Measurements from ENCODE around the gene IPMK. TPM values are rescaled to one million over a fixed set of nuclear protein-coding genes. Genes with fewer than 3 reads are reported as not detected.

IPMK gene
- total and polyA plus RNA-seq, 2 experiments from 2014 or later: 5.5 to 17.8 TPM

DNA sequence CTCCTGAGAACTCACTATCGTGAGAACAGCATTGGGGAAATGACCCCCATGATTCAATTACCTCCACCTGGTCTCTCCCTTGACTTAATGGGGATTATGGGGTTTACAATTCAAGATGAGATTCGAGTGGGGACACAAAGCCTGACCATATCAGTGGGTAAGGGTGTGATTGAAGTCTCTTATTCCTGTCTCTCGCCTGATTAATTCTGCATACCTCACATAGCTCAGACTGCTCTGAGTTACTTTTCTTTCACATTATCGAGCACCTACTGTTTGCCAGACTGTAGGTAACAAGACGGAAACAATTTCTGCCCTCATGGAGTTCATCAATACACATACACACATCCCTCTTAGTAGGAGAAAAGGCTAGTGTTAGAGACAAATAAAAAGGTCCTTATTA, 26.3 kb upstream of the IPMK start:
- Histone ChIP-seq H3K9me2 (ENCODE audit: insufficient read depth) (no peaks in the 10 kb centered on the region), H3K27ac (ENCODE audit: low read depth) (no peak overlapping the region), H3K27me3 (ENCODE audit: insufficient read depth) (no peaks in the 10 kb centered on the region), H3K36me3 (ENCODE audit: insufficient read depth) (no peaks in the 10 kb centered on the region), H3K4me1 (ENCODE audit: insufficient read depth) (peaks cover 11% of the 10 kb centered on the region; the same call in 1 of the 2 replicates), H4K20me1 (replicated peaks; ENCODE audit: insufficient read depth) (no peaks in the 10 kb centered on the region), H3F3A (replicated peaks; ENCODE audit: low read depth) (no peaks in the 10 kb centered on the region), H3K4me3 (no peak overlapping the region), H3K4me2 (no peak overlapping the region), H2AFZ (no peak overlapping the region), H3K79me2 (replicated peaks; ENCODE audit: insufficient read depth) (no peaks in the 10 kb centered on the region)
- Mint-ChIP-seq H3K4me1 (peaks cover 12% of the 10 kb centered on the region; the same call in 2 of the 3 replicates), H3K4me3 (no peak overlapping the region), H3K36me3 (ENCODE audit: low read depth) (no peaks in the 10 kb centered on the region), H3K9me3 (no peaks in the 10 kb centered on the region; the same call in 2 of the 3 replicates), H3K27me3 (ENCODE audit: insufficient read depth, low read depth, poor library complexity) (no peaks in the 10 kb centered on the region), H3K27ac (no peak overlapping the region)
- TF ChIP-seq REST (IDR thresholded peaks at IDR 0.05; ENCODE audit: unreplicated experiment) (no peak), STAT1 (IDR thresholded peaks at IDR 0.05; ENCODE audit: unreplicated experiment) (no peak)
- DNase-seq (ENCODE audit: low spot score) (no peak), ATAC-seq (no peak; the same call in 2 of the 3 replicates)

DNA sequence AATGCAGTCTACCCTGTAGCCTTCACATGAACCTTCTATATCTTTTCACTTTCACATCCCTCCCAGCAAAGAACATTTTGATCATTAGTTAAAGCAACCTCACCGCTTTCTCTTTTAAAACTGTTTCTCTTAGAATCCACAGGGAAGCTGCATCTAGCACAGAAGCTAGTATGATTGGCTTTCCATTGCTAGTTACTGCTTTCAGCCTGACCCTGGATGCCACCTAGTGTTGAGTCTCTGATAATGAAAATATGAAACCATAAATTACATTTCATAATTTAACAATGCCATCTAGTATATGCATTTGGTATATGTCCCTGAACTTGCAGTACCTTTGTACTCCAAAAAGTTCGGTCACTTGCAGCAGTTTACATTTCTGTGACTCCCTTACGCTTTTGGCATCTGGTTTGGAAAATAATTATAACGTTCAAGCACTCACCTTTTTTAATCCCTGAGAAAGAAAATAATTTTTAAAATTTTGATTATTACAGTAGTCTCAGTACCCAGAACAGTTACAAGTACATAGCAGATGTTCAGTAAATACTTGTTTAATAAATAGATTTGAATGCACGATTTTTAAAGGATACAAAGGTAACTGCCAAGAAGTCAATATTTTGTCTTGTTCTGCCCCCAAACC, 24.0 kb upstream of the IPMK start:
- no peaks in the 10 kb centered on the region; the same call in 2 of the 3 replicates for H3K9me3 Mint-ChIP-seq
- peak; percentile 50 for DNase-seq (ENCODE audit: low spot score)

More for the DNA sequence above, 24.0 kb upstream of the IPMK start:
- peaks cover 12% of the 10 kb centered on the region; the same call in 2 of the 3 replicates for H3K4me1 Mint-ChIP-seq
- H3K36me3 Mint-ChIP-seq (ENCODE audit: low read depth): no peaks in the 10 kb centered on the region
- ATAC-seq: peak; percentile 26; the same call in 1 of the 3 replicates
- H3K27me3 ChIP-seq (ENCODE audit: insufficient read depth): no peaks in the 10 kb centered on the region
- no peaks in the 10 kb centered on the region for H3F3A ChIP-seq (replicated peaks; ENCODE audit: low read depth)
- H3K79me2 ChIP-seq (replicated peaks; ENCODE audit: insufficient read depth): no peaks in the 10 kb centered on the region
- H3K27ac Mint-ChIP-seq: no peak overlapping the region
- H3K4me3 Mint-ChIP-seq: no peak overlapping the region
- H4K20me1 ChIP-seq (replicated peaks; ENCODE audit: insufficient read depth): no peaks in the 10 kb centered on the region
- no peak overlapping the region for H3K4me3 ChIP-seq
- peaks cover 3% of the 10 kb centered on the region; the same call in 1 of the 2 replicates for H3K36me3 ChIP-seq (ENCODE audit: insufficient read depth)
- no peaks in the 10 kb centered on the region for H3K9me2 ChIP-seq (ENCODE audit: insufficient read depth)
- peaks cover 11% of the 10 kb centered on the region; the same call in 1 of the 2 replicates for H3K4me1 ChIP-seq (ENCODE audit: insufficient read depth)
- no peaks in the 10 kb centered on the region for H3K27me3 Mint-ChIP-seq (ENCODE audit: insufficient read depth, low read depth, poor library complexity)
- H2AFZ ChIP-seq: no peak overlapping the region
- TF ChIP-seq EZH2phosphoT487 (IDR thresholded peaks at IDR 0.05; ENCODE audit: unreplicated experiment) (no peak), JUNB (IDR thresholded peaks at IDR 0.05; ENCODE audit: unreplicated experiment) (no peak), STAT1 (IDR thresholded peaks at IDR 0.05; ENCODE audit: unreplicated experiment) (no peak)
- TF ChIP-seq, protein P1, sequence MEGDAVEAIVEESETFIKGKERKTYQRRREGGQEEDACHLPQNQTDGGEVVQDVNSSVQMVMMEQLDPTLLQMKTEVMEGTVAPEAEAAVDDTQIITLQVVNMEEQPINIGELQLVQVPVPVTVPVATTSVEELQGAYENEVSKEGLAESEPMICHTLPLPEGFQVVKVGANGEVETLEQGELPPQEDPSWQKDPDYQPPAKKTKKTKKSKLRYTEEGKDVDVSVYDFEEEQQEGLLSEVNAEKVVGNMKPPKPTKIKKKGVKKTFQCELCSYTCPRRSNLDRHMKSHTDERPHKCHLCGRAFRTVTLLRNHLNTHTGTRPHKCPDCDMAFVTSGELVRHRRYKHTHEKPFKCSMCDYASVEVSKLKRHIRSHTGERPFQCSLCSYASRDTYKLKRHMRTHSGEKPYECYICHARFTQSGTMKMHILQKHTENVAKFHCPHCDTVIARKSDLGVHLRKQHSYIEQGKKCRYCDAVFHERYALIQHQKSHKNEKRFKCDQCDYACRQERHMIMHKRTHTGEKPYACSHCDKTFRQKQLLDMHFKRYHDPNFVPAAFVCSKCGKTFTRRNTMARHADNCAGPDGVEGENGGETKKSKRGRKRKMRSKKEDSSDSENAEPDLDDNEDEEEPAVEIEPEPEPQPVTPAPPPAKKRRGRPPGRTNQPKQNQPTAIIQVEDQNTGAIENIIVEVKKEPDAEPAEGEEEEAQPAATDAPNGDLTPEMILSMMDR (conservative IDR thresholded peaks at IDR 0.05; ENCODE audit: low read depth in 2 of 2): peak; percentile 70 to 76
- H3K27ac ChIP-seq (ENCODE audit: low read depth): no peak overlapping the region
- no peak overlapping the region for H3K4me2 ChIP-seq

Measured in GM23338 (cell line).